H1 (cell line): ENCODE measurements around the gene KANSL1.

Experiments
- BRCA1 ChIP-seq: IDR thresholded peaks from 2 replicates; pipeline ENCODE4 v1.6.1; 2012; ENCODE audit warnings: low read depth, low read length, improper control_type of control experiment
- CEBPB ChIP-seq: IDR thresholded peaks from 2 replicates; pipeline ENCODE4 v1.6.1; 2012; ENCODE audit warnings: low read depth, low read length
- CREB1 ChIP-seq: IDR thresholded peaks from 2 replicates; pipeline ENCODE4 v1.6.1; 2012; ENCODE audit warnings: inconsistent platforms
- CTCF ChIP-seq, 3 experiments: IDR thresholded peaks; 1 replicate in 2 of 3; 2 replicates in 1 of 3; pipeline versions ENCODE4 v1.5.1 to v1.6.1; 2011; ENCODE audit warnings: low read length in 3 of 3, mild to moderate bottlenecking in 3 of 3, inconsistent platforms in 2 of 3, low read depth in 1 of 3, moderate library complexity in 1 of 3; ENCODE audit not compliant: insufficient read depth in 1 of 3; ENCODE audit errors: control extremely low read depth in 1 of 3
- EGR1 ChIP-seq: IDR thresholded peaks from 2 replicates; pipeline ENCODE4 v1.6.1; 2011; ENCODE audit warnings: low read depth, low read length, borderline replicate concordance
- JUND ChIP-seq: IDR thresholded peaks from 2 replicates; pipeline ENCODE4 v1.6.1; 2011; ENCODE audit warnings: mild to moderate bottlenecking, improper control_type of control experiment, low read length
- POLR2AphosphoS5 ChIP-seq: IDR thresholded peaks from 2 replicates; pipeline ENCODE4 v1.6.1; 2011; ENCODE audit warnings: low read depth, low read length
- USF2 ChIP-seq: IDR thresholded peaks from 2 replicates; pipeline ENCODE4 v1.6.1; 2011; ENCODE audit warnings: low read length, improper control_type of control experiment
- TF ChIP-seq, protein P1 (sequence below): IDR thresholded peaks from 2 replicates; pipeline ENCODE4 v1.6.1; 2012; ENCODE audit warnings: inconsistent platforms

GRCh38 chr17:46038937-46039336 lies 154.3 kb downstream of the KANSL1 start:
- TF ChIP-seq BRCA1: no peak
- TF ChIP-seq CTCF (IDR thresholded peaks at IDR 0.05; ENCODE audit: control extremely low read depth in 1 of 3, insufficient read depth in 1 of 3, low read depth in 1 of 3, low read length in 3 of 3): no peak
- no peak for TF ChIP-seq JUND
- no peak for TF ChIP-seq CREB1
- TF ChIP-seq, protein P1, sequence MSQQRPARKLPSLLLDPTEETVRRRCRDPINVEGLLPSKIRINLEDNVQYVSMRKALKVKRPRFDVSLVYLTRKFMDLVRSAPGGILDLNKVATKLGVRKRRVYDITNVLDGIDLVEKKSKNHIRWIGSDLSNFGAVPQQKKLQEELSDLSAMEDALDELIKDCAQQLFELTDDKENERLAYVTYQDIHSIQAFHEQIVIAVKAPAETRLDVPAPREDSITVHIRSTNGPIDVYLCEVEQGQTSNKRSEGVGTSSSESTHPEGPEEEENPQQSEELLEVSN: no peak
- no peak for TF ChIP-seq EGR1
- no peak for TF ChIP-seq CEBPB
- TF ChIP-seq USF2: no peak
- no peak; the same call in 1 of the 2 replicates for TF ChIP-seq POLR2AphosphoS5
